SU-DHL-6 (cell line): Measurements from ENCODE around the gene BDNF.

Experiments
- H2AFZ ChIP-seq: fragments of 200-600 bp; sonication (generic); 2 replicates; pipeline ENCODE4 v1.6.1; 2014; ENCODE audit warnings: low read depth, mild to moderate bottlenecking, moderate library complexity, mixed read lengths, antibody characterized with exemption, low read length; ENCODE audit not compliant: severe bottlenecking
- H3F3A ChIP-seq: fragments of 200-600 bp; shearing (Covaris generic); 2 replicates; pipeline ENCODE4 v1.6.0; 2016; ENCODE audit warnings: antibody characterized with exemption, mild to moderate bottlenecking; ENCODE audit not compliant: insufficient read depth
- H3K27ac ChIP-seq: fragments of 200-600 bp; sonication (generic); 2 replicates; pipeline ENCODE4 v1.5.1; 2016; ENCODE audit warnings: low read depth, mild to moderate bottlenecking, low read length, moderate library complexity, mixed read lengths
- H3K27me3 ChIP-seq: fragments of 200-600 bp; sonication (generic), shearing (Covaris generic); 2 replicates; pipeline ENCODE4 v1.6.0; 2014; ENCODE audit warnings: mild to moderate bottlenecking, low read length
- H3K36me3 ChIP-seq: fragments of 200-600 bp; sonication (generic); 2 replicates; pipeline ENCODE4 v1.6.1; 2014; ENCODE audit warnings: mild to moderate bottlenecking, low read length, mixed read lengths
- H3K4me2 ChIP-seq: fragments of 300-600, 200-600 bp; shearing (Covaris generic), sonication (generic); 2 replicates; pipeline ENCODE4 v1.6.0; 2014; ENCODE audit warnings: low read length, low read depth, mild to moderate bottlenecking; ENCODE audit not compliant: poor library complexity, severe bottlenecking
- H3K4me3 ChIP-seq: fragments of 200-600 bp; sonication (generic); 2 replicates; pipeline ENCODE4 v1.5.1; 2014; ENCODE audit warnings: antibody characterized with exemption, low read length, mild to moderate bottlenecking, mixed read lengths; ENCODE audit not compliant: insufficient read depth, poor library complexity, severe bottlenecking
- H3K79me2 ChIP-seq: fragments of 200-600 bp; sonication (generic); 2 replicates; pipeline ENCODE4 v1.6.1; 2014; ENCODE audit warnings: mild to moderate bottlenecking, low read length, moderate library complexity; ENCODE audit not compliant: insufficient read depth
- H3K9ac ChIP-seq: fragments of 200-600 bp; sonication (generic); 2 replicates; pipeline ENCODE4 v1.7.0; 2014; ENCODE audit warnings: mild to moderate bottlenecking, low read length
- H3K9me2 ChIP-seq: fragments of 200-600 bp; sonication (generic); replicated peaks from 2 replicates; pipeline ENCODE4 v1.6.1; 2014; ENCODE audit warnings: low read length; ENCODE audit not compliant: insufficient read depth
- H3K9me3 ChIP-seq: fragments of 200-600 bp; sonication (generic); 2 replicates; pipeline ENCODE4 v1.6.1; 2014; ENCODE audit warnings: low read length, mixed read lengths; ENCODE audit not compliant: insufficient read depth
- H4K20me1 ChIP-seq: fragments of 200-600 bp; sonication (generic); 2 replicates; pipeline ENCODE4 v1.6.1; 2014; ENCODE audit warnings: low read depth, mild to moderate bottlenecking, antibody characterized with exemption, low read length, moderate library complexity, mixed read lengths
- CTCF ChIP-seq: fragments of 200-600 bp; sonication (generic); IDR thresholded peaks from one replicate; pipeline ENCODE4 v1.5.1; 2017; ENCODE audit warnings: antibody characterized with exemption, mild to moderate bottlenecking, low read length, moderate library complexity; ENCODE audit not compliant: insufficient read depth, poor library complexity, severe bottlenecking
- EZH2phosphoT487 ChIP-seq: fragments of 200-600 bp; sonication (generic), shearing (Covaris generic); conservative IDR thresholded peaks from 2 replicates; pipeline ENCODE4 v1.6.1; 2018; ENCODE audit warnings: mild to moderate bottlenecking, antibody characterized with exemption, low read length, moderate library complexity, mixed read lengths

BDNF gene

GRCh38 chr11:27716216-27716615 lies 16.0 kb upstream of the BDNF start:
- Histone ChIP-seq H3K27me3 (no peaks in the 10 kb centered on the region), H3F3A (no peaks in the 10 kb centered on the region), H2AFZ (no peak overlapping the region), H4K20me1 (no peaks in the 10 kb centered on the region), H3K79me2 (no peaks in the 10 kb centered on the region), H3K9me2 (no peaks in the 10 kb centered on the region), H3K9me3 (no peaks in the 10 kb centered on the region), H3K27ac (no peak overlapping the region), H3K4me2 (no peak overlapping the region), H3K4me3 (no peak overlapping the region), H3K9ac (no peak overlapping the region), H3K36me3 (no peaks in the 10 kb centered on the region)
- TF ChIP-seq EZH2phosphoT487 (no peak), CTCF (no peak)

- Histone ChIP-seq H3F3A (no peaks in the 10 kb centered on the region), H3K79me2 (no peaks in the 10 kb centered on the region), H3K9ac (no peak overlapping the region), H3K36me3 (no peaks in the 10 kb centered on the region), H3K9me2 (no peaks in the 10 kb centered on the region), H3K27me3 (no peaks in the 10 kb centered on the region), H3K27ac (no peak overlapping the region), H2AFZ (no peak overlapping the region), H3K9me3 (no peaks in the 10 kb centered on the region), H4K20me1 (no peaks in the 10 kb centered on the region), H3K4me2 (no peak overlapping the region), H3K4me3 (no peak overlapping the region)
- TF ChIP-seq CTCF (no peak), EZH2phosphoT487 (no peak)
These were observed 11.5 kb upstream of the BDNF start for GRCh38 chr11:27711725-27712124.

GRCh38 chr11:27710536-27710935 lies 10.3 kb upstream of the BDNF start:
- Histone ChIP-seq H3K27ac (no peak overlapping the region), H3K79me2 (no peaks in the 10 kb centered on the region), H4K20me1 (no peaks in the 10 kb centered on the region), H3K9ac (no peak overlapping the region), H3K4me3 (no peak overlapping the region), H3K9me2 (no peaks in the 10 kb centered on the region), H3K36me3 (no peaks in the 10 kb centered on the region), H3K9me3 (no peaks in the 10 kb centered on the region), H2AFZ (no peak overlapping the region), H3K27me3 (no peaks in the 10 kb centered on the region), H3K4me2 (no peak overlapping the region), H3F3A (no peaks in the 10 kb centered on the region)
- TF ChIP-seq EZH2phosphoT487 (no peak), CTCF (no peak)
